Ectodermal cell (in vitro differentiated cells): ENCODE measurements around the gene KLRC3.
"Not testable (repeated sequence)": the region's sequence is repeated elsewhere in the genome, so short reads cannot be mapped to it uniquely, and the experiment has no call there.

ENCODE experiments used
- H3K27ac ChIP-seq: 2 replicates; pipeline ENCODE4 v1.7.0; 2013; ENCODE audit warnings: mild to moderate bottlenecking, low read depth, low read length; ENCODE audit not compliant: insufficient read depth, poor library complexity, severe bottlenecking
- H3K27me3 ChIP-seq: 2 replicates; pipeline ENCODE4 v1.7.0; 2013; ENCODE audit warnings: mild to moderate bottlenecking, low read length; ENCODE audit not compliant: insufficient read depth, control insufficient read depth, poor library complexity, severe bottlenecking
- H3K36me3 ChIP-seq: one replicate; pipeline ENCODE4 v1.7.0; 2013; ENCODE audit warnings: low read length; ENCODE audit not compliant: control insufficient read depth, insufficient read depth
- H3K4me1 ChIP-seq: one replicate; pipeline ENCODE4 v1.7.0; 2013; ENCODE audit warnings: low read length; ENCODE audit not compliant: control insufficient read depth, insufficient read depth
- H3K4me3 ChIP-seq: 2 replicates; pipeline ENCODE4 v1.7.0; 2013; ENCODE audit warnings: low read depth, low read length, control low read depth; ENCODE audit not compliant: insufficient read depth
- H3K9me3 ChIP-seq: 2 replicates; pipeline ENCODE4 v1.7.0; 2013; ENCODE audit warnings: mild to moderate bottlenecking, low read length, moderate library complexity; ENCODE audit not compliant: control insufficient read depth
- WGBS, 2 experiments: methylation state at CpG; one replicate each; pipeline ENCODE4 v1.1.7; 2013; ENCODE audit warnings: missing lambda C conversion rate in 2 of 2; 5-methylcytosine and 5-hydroxymethylcytosine counted together

Gene KLRC3

DNA sequence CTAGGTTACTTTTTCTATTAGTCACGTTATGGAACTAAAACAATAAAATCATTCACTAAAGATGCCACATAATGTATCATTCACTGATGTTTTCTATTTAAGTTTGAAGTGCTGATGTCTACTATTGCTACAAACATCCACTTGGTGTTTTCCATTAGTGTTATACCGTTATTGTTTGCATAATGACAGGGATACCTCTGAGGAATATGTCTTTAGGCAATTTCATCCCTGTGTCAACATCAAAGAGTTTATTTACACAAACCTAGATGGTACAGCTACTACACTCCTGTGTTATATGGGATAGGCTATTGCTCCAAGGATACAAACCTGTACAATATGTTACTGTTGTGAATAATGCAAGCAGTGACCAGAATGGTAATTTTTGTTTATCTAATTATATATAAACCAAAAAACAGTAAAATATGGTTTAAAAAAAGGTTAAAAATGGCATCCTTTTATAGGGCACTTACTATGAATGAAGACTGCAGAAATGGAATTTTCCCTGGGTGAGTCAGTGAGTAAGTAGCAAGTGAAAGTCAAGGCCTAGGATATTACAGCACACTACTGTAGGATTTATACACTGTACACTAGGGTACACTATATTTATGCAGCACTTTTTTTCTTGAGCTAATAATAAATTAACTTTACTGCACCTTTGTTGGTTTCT, 19.3 kb upstream of the KLRC3 start:
- not testable (repeated sequence) for H3K9me3 ChIP-seq, H3K27ac ChIP-seq, H3K36me3 ChIP-seq, H3K4me3 ChIP-seq, H3K4me1 ChIP-seq, H3K27me3 ChIP-seq
- WGBS, 2 experiments, result 75% methylated on average over 1 of the region's 2 CpGs; no CpG with 5 or more reads in 1 of the 2 experiments

DNA sequence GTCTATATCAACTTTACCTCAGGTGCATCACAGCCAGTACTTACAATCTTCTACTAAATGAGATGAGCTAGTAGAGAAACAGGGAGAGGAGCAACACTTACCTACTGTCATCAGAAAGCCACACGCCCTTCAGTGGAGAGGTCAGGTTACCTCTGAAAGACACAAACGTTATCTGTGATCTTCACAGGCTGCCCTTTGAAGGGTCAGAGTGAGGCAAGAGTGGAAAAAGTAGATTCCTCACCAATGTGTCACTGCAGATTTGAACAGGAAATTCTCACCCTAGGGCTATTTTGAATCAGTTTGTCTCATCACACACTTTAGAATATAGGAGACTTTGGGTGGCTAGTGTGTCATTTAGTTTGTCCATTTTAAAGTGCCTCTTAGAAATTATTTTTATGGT, 17.2 kb upstream of the KLRC3 start:
- H3K27ac ChIP-seq, H3K27me3 ChIP-seq, H3K4me1 ChIP-seq, H3K36me3 ChIP-seq, H3K9me3 ChIP-seq, H3K4me3 ChIP-seq: not testable (repeated sequence)
- WGBS, 2 experiments, result no CpG with 5 or more reads among the region's 2 CpGs

DNA sequence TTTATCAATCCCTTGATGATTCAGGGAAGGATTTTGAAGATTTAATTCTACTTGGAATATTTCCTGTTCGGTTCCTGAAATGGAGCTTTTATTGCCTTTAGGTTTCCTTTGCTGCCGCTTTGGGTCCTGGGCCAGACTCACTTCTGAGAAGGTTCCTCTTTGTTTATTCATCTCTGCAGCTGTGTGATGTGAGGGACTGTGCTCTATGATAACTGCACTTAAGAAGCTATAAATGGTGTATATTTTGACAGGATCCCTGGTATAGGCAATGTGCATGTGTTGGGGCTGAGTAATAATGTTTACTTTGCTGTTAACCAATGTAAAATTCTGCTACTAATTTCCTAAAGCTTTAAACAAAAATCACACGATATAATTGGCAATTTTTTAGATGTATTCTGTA, 15.4 kb upstream of the KLRC3 start, which contains the start of gene KLRC2:
Gene KLRC2, minus strand, starts transcription at position 195 of the 400 bp plus-strand sequence. Its CDS starts 24 bp downstream, at position 171.
- WGBS, 2 experiments, result 89 to 93% methylated on average over 2 of the region's 3 CpGs
- not testable (repeated sequence) for H3K27ac ChIP-seq, H3K36me3 ChIP-seq, H3K4me1 ChIP-seq, H3K27me3 ChIP-seq, H3K9me3 ChIP-seq, H3K4me3 ChIP-seq

DNA sequence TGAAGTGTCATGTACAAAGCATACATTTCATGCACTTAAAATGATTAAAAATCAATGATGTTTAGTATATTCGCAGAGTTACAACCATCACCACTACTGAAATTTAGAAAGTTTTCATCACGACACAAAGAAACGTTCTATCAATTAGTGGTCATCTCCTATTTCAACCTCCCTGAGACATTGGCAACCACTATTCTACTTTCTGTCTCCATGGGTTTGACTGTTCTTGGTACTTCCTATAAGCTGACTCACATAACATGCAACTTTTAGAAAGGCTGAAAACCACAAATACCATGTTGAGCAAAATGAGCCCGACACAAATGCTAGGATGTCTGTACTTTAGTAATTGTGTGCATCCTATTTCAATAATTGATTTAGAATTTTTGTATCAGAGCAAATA, 10.2 kb upstream of the KLRC3 start:
- not testable (repeated sequence) for H3K36me3 ChIP-seq, H3K27ac ChIP-seq, H3K9me3 ChIP-seq, H3K4me1 ChIP-seq, H3K4me3 ChIP-seq, H3K27me3 ChIP-seq
- 71 to 92% methylated on average over 3 of the region's 4 CpGs for WGBS, 2 experiments

DNA sequence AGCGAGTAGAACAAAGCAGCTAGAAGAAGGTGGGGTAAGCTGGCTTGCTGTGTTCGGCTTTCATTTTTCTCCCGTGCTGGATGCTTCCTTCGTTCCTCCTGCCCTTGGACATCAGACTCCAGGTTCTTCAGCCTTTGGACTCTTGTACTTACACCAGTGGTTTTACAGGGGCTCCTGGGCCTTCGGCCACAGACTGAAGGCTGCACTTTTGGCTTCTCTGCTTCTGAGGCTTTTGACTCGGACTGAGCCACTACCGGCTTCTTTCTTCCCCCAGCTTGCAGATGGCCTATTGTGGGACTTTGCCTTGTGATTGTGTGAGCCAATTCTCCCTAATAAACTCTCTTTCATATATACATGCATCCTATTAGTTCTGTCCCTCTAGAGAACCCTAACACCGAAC, 5.5 kb upstream of the KLRC3 start:
- H3K4me1 ChIP-seq, H3K9me3 ChIP-seq, H3K36me3 ChIP-seq, H3K27me3 ChIP-seq, H3K4me3 ChIP-seq, H3K27ac ChIP-seq: not testable (repeated sequence)
- WGBS, 2 experiments, result 87 to 96% methylated on average over 6 to 7 of the region's 8 CpGs

DNA sequence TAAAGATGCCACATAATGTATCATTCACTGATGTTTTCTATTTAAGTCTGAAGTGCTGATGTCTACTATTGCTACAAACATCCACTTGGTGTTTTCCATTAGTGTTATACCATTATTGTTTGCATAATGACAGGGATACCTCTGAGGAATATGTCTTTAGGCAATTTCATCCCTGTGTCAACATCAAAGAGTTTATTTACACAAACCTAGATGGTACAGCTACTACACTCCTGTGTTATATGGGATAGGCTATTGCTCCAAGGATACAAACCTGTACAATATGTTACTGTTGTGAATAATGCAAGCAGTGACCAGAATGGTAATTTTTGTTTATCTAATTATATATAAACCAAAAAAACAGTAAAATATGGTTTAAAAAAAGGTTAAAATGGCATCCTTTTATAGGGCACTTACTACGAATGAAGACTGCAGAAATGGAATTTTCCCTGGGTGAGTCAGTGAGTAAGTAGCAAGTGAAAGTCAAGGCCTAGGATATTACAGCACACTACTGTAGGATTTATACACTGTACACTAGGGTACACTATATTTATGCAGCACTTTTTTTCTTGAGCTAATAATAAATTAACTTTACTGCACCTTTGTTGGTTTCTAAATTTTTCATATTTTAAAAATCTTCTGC, 4.0 kb upstream of the KLRC3 start:
- not testable (repeated sequence) for H3K27me3 ChIP-seq, H3K9me3 ChIP-seq, H3K27ac ChIP-seq, H3K36me3 ChIP-seq, H3K4me3 ChIP-seq, H3K4me1 ChIP-seq
- no CpG with 5 or more reads among the region's 1 CpG for WGBS, 2 experiments

DNA sequence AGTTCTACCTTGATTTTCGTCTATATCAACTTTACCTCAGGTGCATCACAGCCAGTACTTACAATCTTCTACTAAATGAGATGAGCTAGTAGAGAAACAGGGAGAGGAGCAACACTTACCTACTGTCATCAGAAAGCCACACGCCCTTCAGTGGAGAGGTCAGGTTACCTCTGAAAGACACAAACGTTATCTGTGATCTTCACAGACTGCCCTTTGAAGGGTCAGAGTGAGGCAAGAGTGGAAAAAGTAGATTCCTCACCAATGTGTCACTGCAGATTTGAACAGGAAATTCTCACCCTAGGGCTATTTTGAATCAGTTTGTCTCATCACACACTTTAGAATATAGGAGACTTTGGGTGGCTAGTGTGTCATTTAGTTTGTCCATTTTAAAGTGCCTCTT, 1.8 kb upstream of the KLRC3 start:
- not testable (repeated sequence) for H3K27me3 ChIP-seq, H3K36me3 ChIP-seq, H3K4me1 ChIP-seq, H3K4me3 ChIP-seq, H3K9me3 ChIP-seq, H3K27ac ChIP-seq
- WGBS, 2 experiments, result 54% methylated on average over 2 of the region's 3 CpGs; no CpG with 5 or more reads in 1 of the 2 experiments

DNA sequence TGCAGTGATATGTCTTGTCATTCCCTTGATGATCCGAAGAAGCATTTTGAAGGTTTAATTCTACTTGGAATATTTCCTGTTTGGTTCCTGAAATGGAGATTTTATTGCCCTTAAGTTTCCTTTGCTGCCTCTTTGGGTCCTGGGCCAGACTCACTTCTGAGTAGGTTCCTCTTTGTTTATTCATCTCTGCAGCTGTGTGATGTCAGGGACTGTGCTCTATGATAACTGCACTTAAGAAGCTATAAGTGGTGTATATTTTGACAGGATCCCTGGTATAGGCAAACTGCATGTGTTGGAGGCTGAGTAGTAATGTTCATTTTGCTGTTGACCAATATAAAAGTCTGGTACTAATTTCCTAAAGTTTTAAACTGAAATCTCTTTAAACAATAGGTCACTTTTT, 11.0 kb downstream of the KLRC3 start, which contains the start of gene KLRC4:
Gene KLRC4, minus strand, starts transcription at position 366 of the 400 bp plus-strand sequence. Its CDS starts 182 bp downstream, at position 184.
- H3K4me1 ChIP-seq, result no peaks in the 10 kb centered on the region
- 0% methylated on average over 1 of the region's 1 CpG for WGBS, 2 experiments
- H3K36me3 ChIP-seq, result no peaks in the 10 kb centered on the region
- no peak within 1 kb of the TSS for H3K27ac ChIP-seq
- no peaks in the 10 kb centered on the region for H3K27me3 ChIP-seq
- no peak within 1 kb of the TSS for H3K4me3 ChIP-seq
- H3K9me3 ChIP-seq, result no peaks in the 10 kb centered on the region

DNA sequence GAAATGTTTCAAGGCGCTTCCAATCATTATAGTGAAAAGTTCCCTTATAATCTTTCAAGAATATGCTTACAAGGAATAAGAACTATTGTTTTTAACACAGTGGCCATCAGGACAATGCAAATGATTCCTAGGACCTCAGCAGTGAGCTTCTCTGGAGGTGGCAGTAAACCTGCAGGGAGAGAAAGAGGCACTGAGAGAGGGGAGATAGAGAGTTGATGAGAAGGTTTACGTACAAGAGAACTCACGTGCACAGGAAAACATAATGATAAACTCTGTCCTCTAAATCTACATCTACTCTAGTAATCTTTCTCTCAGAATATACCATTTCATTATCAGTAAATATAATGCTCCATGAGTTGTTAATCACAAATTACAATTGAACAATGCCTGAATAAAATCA, 11.6 kb downstream of the KLRC3 start:
- Histone ChIP-seq H3K4me3 (no peak overlapping the region), H3K27ac (no peak overlapping the region), H3K27me3 (no peaks in the 10 kb centered on the region), H3K36me3 (no peaks in the 10 kb centered on the region), H3K9me3 (no peaks in the 10 kb centered on the region), H3K4me1 (no peaks in the 10 kb centered on the region)
- 61% methylated on average over 2 of the region's 3 CpGs; no CpG with 5 or more reads in 1 of the 2 experiments for WGBS, 2 experiments

DNA sequence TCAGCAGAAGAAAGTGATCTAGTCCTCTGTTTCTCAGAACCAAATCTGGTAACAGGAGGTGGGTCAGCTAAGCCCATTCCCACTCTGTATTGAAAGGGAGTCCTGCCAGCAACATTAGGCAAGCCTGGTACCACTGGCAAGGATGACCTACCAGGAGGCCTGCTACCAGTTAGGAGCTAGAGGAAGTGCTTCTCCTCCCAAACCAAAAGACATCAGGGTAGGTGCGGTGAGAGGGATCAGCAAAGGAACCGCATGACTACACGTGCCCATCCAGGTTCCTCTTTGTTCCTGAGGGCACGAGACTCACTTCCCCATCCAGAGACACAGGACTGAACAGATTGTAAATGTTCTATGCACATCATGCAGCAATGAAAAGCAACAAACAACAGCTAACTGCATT, 13.7 kb downstream of the KLRC3 start:
- WGBS, 2 experiments, result 88 to 95% methylated on average over 4 of the region's 4 CpGs
- no peaks in the 10 kb centered on the region for H3K27me3 ChIP-seq

More for the DNA sequence above, 13.7 kb downstream of the KLRC3 start:
- no peak overlapping the region for H3K27ac ChIP-seq
- H3K4me1 ChIP-seq, result no peaks in the 10 kb centered on the region
- H3K9me3 ChIP-seq, result no peaks in the 10 kb centered on the region
- H3K4me3 ChIP-seq, result no peak overlapping the region
- no peaks in the 10 kb centered on the region for H3K36me3 ChIP-seq
